Measurements from ENCODE around the gene UBXN4. TPM values are rescaled to one million over a fixed set of nuclear protein-coding genes. Genes with fewer than 3 reads are reported as not detected.
A peak's percentile ranks its signal among the peaks of the same experiment; 100 is the strongest.
"Not testable (repeated sequence)": the region's sequence is repeated elsewhere in the genome, so short reads cannot be mapped to it uniquely, and the experiment has no call there.

The UBXN4 gene
- total RNA-seq, 8 experiments from 2014 or later, result 35.9 to 114 (median 57.2) TPM

DNA sequence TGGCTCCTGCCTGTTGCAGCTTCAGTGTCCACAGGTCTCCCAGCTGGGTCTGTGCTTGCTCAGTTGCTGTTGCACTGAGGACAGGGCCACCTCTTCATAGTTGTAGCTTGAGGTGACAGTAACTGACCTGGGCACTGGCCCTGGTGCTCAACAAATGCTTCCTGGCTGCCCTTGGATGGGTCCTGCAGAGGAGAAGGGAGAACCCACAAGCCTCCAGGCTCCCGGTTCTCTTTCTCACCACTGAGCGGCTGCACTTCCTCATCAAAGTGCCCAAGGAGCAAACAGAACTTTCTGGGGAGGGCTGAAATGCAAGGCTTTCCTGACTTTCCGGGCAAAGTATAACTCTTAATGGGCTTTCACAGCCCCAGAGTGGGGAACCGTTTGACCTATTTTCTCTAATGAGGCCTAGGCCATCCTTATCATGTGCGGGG, 56.6 kb downstream of the UBXN4 start:
- no peaks in the 10 kb centered on the region for H3K4me1 ChIP-seq (replicated peaks in 1 of 2)
- no peak overlapping the region for H3K4me3 ChIP-seq
- H3K27ac ChIP-seq, result no peak overlapping the region
- 100% methylated on average over 3 of the region's 5 CpGs; no CpG with 5 or more reads in 9 of the 10 experiments for WGBS, 10 experiments
- no peak for ATAC-seq (replicated peaks in 6 of 8)
- in situ Hi-C loops (cut with MboI; ENCODE audit: low pct_unique_long_range_greater_than_20kb in 2 of 9, low sequenced_read_pairs in 9 of 9, unreplicated experiment in 9 of 9), result no loop called here

GRCh38 chr2:135798762-135799161, 57.1 kb downstream of the UBXN4 start:
- Histone ChIP-seq H3K27ac (no peak overlapping the region), H3K4me1 (replicated peaks in 1 of 2) (no peaks in the 10 kb centered on the region), H3K4me3 (no peak overlapping the region)
- in situ Hi-C loops (cut with MboI; ENCODE audit: low pct_unique_long_range_greater_than_20kb in 2 of 9, low sequenced_read_pairs in 9 of 9, unreplicated experiment in 9 of 9), result no loop called here
- WGBS, 10 experiments, result 7 to 100% (median 56%) methylated on average over 1 to 4 of the region's 4 CpGs; no CpG with 5 or more reads in 1 of the 10 experiments
- peak in 2 of 8 experiments; percentile 10 to 16 for ATAC-seq (replicated peaks in 6 of 8)

- no peak overlapping the region for H3K4me3 ChIP-seq
- no peaks in the 10 kb centered on the region for H3K4me1 ChIP-seq (replicated peaks in 1 of 2)
- ATAC-seq (replicated peaks in 6 of 8), result no peak
- in situ Hi-C loops (cut with MboI; ENCODE audit: low pct_unique_long_range_greater_than_20kb in 2 of 9, low sequenced_read_pairs in 9 of 9, unreplicated experiment in 9 of 9), result no loop called here
- H3K27ac ChIP-seq, result no peak overlapping the region
- 17 to 63% (median 33%) methylated on average over 1 to 2 of the region's 2 CpGs; no CpG with 5 or more reads in 5 of the 10 experiments for WGBS, 10 experiments
These were observed 58.1 kb downstream of the UBXN4 start for GRCh38 chr2:135799738-135800137.

DNA sequence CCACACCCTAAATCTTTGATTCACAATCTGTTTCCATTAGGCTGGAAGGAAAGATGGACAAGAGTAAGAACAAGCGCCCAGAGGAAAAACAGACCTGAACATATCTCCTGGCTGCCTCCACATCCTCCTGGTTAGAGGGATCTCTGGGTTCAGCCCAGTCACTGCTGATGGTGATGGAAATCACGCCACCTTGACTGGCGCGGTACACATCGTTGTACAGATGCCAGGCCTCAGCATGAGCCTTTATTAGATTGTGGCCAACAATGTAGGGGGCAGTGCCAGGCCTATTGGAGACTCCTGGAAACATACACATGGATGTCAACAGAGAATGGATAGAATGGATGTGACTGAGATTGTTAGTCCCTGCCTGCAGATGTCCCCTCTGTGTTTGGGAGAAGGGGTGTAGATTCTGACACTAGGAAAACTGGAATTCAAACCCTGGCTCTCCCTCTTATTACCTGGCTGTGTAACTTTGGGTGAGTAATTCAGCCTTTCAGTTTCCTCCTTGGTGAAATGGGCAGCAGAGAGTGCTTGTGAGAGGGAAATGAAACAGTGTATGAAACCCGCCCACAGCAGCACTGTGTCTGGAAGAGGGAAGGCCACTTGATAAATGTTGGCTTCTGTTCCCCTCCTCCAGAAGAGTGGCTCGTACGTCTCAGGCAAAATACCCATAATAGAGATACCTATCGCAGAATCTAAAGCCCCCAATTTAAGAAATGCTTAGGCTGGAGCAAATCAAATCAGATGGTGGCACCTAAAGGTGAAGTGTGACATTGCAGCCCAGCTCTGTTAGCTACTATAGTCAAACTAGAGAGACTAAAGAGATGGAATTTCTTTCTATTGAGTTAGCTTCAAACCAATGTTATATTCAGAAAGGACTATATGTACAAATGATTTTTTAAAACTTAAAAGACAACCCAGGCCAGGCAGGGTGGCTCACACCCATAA, 59.1 kb downstream of the UBXN4 start:
- Histone ChIP-seq H3K27ac (no peak overlapping the region), H3K4me1 (replicated peaks in 1 of 2) (no peaks in the 10 kb centered on the region), H3K4me3 (no peak overlapping the region)
- 41 to 93% (median 74%) methylated on average over 3 to 9 of the region's 9 CpGs; no CpG with 5 or more reads in 3 of the 10 experiments for WGBS, 10 experiments
- no peak for ATAC-seq (replicated peaks in 6 of 8)
- in situ Hi-C loops (cut with MboI; ENCODE audit: low pct_unique_long_range_greater_than_20kb in 2 of 9, low sequenced_read_pairs in 9 of 9, unreplicated experiment in 9 of 9), result no loop called here

GRCh38 chr2:135802350-135802749, 60.7 kb downstream of the UBXN4 start:
- no peak for ATAC-seq (replicated peaks in 6 of 8)
- H3K4me3 ChIP-seq, result no peak overlapping the region
- in situ Hi-C loops (cut with MboI; ENCODE audit: low pct_unique_long_range_greater_than_20kb in 2 of 9, low sequenced_read_pairs in 9 of 9, unreplicated experiment in 9 of 9), result no loop called here
- H3K27ac ChIP-seq, result no peak overlapping the region
- 0 to 93% (median 62%) methylated on average over 1 to 3 of the region's 3 CpGs for WGBS, 10 experiments
- H3K4me1 ChIP-seq (replicated peaks in 1 of 2), result no peaks in the 10 kb centered on the region

DNA sequence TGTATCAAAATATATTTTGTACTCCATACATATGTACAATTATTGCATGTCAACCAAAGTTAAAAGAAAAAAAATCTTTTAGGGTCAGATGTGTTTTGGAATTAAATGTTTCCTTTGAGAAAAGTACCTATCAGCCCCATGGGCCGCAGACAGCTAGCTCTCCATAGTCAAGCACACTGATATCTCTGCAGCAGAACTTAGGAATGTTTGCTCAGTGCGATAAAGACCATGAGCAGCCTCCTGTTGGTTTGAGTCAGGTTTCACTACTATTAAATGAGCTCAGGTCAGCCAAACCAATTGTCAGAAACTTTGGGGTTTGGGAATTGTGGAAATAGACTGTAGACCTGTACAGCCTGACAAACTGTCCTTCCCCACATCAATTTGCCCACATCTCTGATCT, 61.6 kb downstream of the UBXN4 start:
- in situ Hi-C loops (cut with MboI; ENCODE audit: low pct_unique_long_range_greater_than_20kb in 2 of 9, low sequenced_read_pairs in 9 of 9, unreplicated experiment in 9 of 9), result no loop called here
- 50 to 100% (median 100%) methylated on average over 1 to 2 of the region's 2 CpGs; no CpG with 5 or more reads in 5 of the 10 experiments for WGBS, 10 experiments
- Histone ChIP-seq H3K4me3 (no peak overlapping the region), H3K27ac (no peak overlapping the region), H3K4me1 (replicated peaks in 1 of 2) (no peaks in the 10 kb centered on the region)
- no peak for ATAC-seq (replicated peaks in 6 of 8)

- WGBS, 10 experiments, result 71 to 100% (median 79%) methylated on average over 1 to 3 of the region's 3 CpGs; no CpG with 5 or more reads in 2 of the 10 experiments
- H3K4me1 ChIP-seq (replicated peaks in 1 of 2); in situ Hi-C loops (cut with MboI; ENCODE audit: low pct_unique_long_range_greater_than_20kb in 2 of 9, low sequenced_read_pairs in 9 of 9, unreplicated experiment in 9 of 9); ATAC-seq (replicated peaks in 6 of 8); H3K4me3 ChIP-seq; H3K27ac ChIP-seq: not testable (repeated sequence)
These were observed 66.2 kb downstream of the UBXN4 start for GRCh38 chr2:135807874-135808273.

DNA sequence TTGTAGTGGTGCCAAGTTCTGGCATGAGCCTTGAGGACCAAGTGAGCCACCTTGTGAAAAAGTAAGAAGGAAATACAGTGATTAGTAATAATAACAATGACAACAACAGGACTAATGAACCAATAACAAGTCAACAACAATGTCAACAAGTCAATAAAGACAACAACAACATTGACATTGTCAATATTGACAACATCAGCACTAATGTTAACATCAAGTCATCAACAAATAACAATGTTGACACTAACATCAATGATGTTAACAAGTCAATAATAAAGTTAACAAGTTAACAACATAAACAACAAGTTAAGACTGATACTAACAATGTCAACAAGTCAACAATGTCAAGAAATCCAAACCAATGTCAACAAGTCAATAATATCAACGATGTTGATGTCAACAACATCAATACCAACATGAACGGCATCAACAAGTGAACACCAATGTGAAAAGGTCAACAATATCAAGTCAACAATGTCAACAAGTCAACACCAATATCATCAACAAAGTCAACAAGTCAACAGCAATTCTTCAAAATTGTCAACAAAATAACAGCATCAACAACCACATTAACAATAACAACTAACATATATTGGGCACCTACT, 71.4 kb downstream of the UBXN4 start:
- Histone ChIP-seq H3K27ac (no peak overlapping the region), H3K4me1 (replicated peaks in 1 of 2) (no peaks in the 10 kb centered on the region), H3K4me3 (no peak overlapping the region)
- in situ Hi-C loops (cut with MboI; ENCODE audit: low pct_unique_long_range_greater_than_20kb in 2 of 9, low sequenced_read_pairs in 9 of 9, unreplicated experiment in 9 of 9), result no loop called here
- 0 to 100% (median 59%) methylated on average over 1 to 2 of the region's 2 CpGs; no CpG with 5 or more reads in 2 of the 10 experiments for WGBS, 10 experiments
- ATAC-seq (replicated peaks in 6 of 8), result no peak

DNA sequence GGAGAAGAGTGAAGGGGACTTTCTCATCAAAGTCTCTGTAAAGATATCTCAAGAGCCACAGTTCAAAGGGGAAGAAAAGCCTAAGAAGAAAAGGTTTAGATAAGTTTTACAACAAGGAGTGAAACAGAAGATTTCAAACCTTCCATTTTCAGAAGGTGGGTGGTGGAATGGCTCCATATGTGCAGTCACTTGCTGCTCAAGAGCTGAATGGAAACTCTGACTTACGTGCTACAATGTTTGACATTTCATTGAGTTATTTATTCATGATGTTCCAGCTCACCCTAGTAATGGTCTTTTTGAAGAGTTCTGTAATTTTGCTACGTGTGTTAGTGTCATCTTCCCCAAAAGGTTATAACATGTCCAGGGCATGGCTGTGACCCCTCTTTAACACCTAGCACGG, 73.6 kb downstream of the UBXN4 start:
- 58 to 91% (median 86%) methylated on average over 3 of the region's 3 CpGs; no CpG with 5 or more reads in 3 of the 10 experiments for WGBS, 10 experiments
- Histone ChIP-seq H3K27ac (no peak overlapping the region), H3K4me1 (replicated peaks in 1 of 2) (no peaks in the 10 kb centered on the region), H3K4me3 (no peak overlapping the region)
- ATAC-seq (replicated peaks in 6 of 8), result no peak
- in situ Hi-C loops (cut with MboI; ENCODE audit: low pct_unique_long_range_greater_than_20kb in 2 of 9, low sequenced_read_pairs in 9 of 9, unreplicated experiment in 9 of 9), result no loop called here

DNA sequence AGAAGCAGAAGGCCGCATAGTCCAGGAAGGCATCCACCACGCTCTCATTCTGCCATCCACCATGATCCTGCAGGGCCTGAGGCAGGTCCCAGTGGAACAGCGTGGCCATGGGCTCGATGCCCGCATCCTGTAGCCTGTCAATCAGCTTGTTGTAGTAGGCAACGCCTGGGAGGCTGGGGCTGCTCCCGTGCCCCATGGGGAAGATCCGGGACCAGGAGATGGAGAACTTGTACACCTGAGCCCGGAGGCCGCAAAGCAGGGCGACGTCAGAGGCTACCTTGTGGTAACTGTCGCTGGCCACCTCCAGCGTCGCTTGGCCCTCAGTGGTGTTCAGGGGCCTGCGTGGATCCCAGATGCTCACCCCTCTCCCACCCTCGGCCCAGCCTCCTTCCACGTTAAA, 75.8 kb downstream of the UBXN4 start:
- ATAC-seq (replicated peaks in 6 of 8), result no peak
- 62 to 90% methylated on average over 2 to 4 of the region's 18 CpGs; no CpG with 5 or more reads in 8 of the 10 experiments for WGBS, 10 experiments
- no peak overlapping the region for H3K4me3 ChIP-seq
- H3K4me1 ChIP-seq (replicated peaks in 1 of 2), result no peaks in the 10 kb centered on the region
- H3K27ac ChIP-seq, result no peak overlapping the region
- in situ Hi-C loops (cut with MboI; ENCODE audit: low pct_unique_long_range_greater_than_20kb in 2 of 9, low sequenced_read_pairs in 9 of 9, unreplicated experiment in 9 of 9), result no loop called here

DNA sequence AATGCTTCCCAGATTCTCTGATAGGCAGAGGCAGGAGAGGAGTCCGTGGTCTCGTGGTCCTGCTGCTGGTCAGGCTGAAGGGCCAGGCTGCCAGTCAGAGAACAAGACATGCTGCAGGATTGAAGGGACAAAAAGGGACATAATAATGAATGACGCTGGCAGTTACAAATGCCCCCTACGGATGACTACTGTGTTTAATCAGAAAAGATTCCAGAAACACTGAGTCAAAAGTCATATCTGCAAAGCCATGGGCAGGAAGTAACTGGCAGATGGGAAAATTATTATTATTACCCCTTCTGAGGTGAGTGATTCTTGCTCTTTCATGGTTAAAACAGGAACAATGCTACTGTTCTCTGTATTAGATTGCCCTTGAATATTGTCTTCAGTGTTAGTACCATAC, 76.3 kb downstream of the UBXN4 start:
- ATAC-seq (replicated peaks in 6 of 8), result no peak

DNA sequence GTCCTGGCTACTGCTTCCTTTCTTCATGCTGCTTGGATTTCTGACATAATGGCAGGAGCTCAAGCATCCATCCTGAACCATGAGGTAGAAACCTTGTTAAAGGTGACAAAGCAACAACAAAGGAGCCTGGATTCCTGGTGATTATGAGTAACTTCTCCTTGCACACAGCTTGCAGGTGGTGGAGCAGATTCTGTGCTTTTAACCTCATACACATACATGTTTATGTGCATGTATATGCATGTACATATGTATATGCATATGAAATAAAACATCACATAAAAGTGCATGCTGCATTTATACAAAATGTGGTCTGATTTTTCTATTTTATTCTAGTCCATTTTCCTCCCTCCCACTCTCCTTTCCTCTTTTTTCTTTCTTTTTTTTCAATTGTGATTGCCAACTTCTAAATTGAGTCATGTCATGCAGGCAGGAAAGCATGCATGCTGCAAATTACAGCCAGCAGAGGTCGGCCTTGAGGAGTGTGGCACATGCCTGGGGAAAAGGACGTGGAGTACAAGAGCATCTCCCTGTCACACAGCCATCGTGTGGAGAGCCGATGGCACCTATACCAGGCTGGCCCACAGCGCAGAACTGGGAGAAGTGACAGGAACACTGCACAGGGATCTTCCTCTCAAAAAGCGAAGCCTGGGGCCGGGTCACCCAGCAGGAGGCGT, 77.4 kb downstream of the UBXN4 start:
- Histone ChIP-seq H3K4me1 (replicated peaks in 1 of 2) (no peaks in the 10 kb centered on the region), H3K4me3 (no peak overlapping the region), H3K27ac (no peak overlapping the region)
- WGBS, 10 experiments, result 0 to 76% (median 58%) methylated on average over 1 to 3 of the region's 8 CpGs; no CpG with 5 or more reads in 2 of the 10 experiments
- ATAC-seq (replicated peaks in 6 of 8), result peak in 3 of 8 experiments; percentile 70 to 91 (median 74)
- in situ Hi-C loops (cut with MboI; ENCODE audit: low pct_unique_long_range_greater_than_20kb in 2 of 9, low sequenced_read_pairs in 9 of 9, unreplicated experiment in 9 of 9), result no loop called here

More for the DNA sequence above, 76.3 kb downstream of the UBXN4 start:
- no peaks in the 10 kb centered on the region for H3K4me1 ChIP-seq (replicated peaks in 1 of 2)
- WGBS, 10 experiments, result 63 to 100% (median 71%) methylated on average over 1 to 4 of the region's 4 CpGs; no CpG with 5 or more reads in 3 of the 10 experiments
- no peak overlapping the region for H3K4me3 ChIP-seq
- H3K27ac ChIP-seq, result no peak overlapping the region
- in situ Hi-C loops (cut with MboI; ENCODE audit: low pct_unique_long_range_greater_than_20kb in 2 of 9, low sequenced_read_pairs in 9 of 9, unreplicated experiment in 9 of 9), result no loop called here
